NCI-H510A treated with DMSO at 0.1 percent for 48 hours (cell line): ENCODE results near the gene LGALS1.
A peak's percentile ranks its signal among the peaks of the same experiment; 100 is the strongest.

Experiments used
- DNase-seq: peaks from one replicate; lab custom pipeline; 2025; lab: John Stamatoyannopoulos, UW

The LGALS1 gene

DNA sequence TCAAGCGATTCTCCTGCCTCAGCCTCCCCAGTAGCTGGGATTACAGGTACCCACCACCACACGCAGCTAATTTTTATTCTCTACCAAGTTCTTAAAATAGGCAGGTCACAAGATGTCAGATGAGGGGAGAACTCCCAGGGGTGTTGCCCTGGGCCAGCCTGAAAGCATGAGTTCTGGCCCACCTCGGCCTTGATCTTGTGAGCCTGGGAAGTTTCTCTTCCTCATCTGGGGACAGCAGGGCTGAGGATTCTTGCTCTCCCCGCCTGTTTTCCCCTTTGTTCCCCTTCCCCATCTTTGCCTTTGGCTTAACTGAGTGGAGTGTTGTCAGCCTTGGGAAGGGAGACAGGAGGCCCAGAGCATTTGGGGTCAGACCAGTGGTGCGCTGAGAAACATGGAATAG is 13.4 kb upstream of the LGALS1 start:
- no peak for DNase-seq

DNA sequence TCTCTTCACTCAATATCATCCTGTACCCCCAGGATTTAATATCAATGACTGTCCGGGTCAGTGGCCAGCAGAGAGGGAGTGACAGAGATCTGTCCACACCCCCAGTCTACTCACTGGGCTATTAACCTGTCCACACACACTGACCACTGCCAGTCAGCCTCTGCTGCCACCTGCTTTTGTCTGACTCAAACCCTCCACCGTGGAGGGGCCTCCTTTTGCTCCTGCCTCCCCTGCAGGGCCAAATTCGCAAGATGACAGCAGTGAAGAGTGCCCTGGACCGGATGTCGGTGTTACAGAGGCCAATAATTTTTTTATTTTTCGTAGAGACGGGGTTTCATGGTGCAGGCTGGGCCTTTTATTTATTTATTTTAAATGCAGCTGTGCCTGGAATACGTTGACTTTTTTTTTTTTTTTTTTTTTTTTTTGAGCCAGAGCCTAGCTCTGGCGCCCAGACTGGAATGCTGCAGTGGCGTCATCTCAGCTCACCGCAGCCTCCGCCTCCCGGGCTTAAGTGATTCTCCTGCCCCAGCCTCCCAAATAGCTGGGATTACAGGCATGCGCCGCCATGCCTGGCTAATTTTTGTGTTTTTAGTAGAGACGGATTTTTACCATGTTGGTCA is 11.8 kb upstream of the LGALS1 start:
- no peak for DNase-seq

DNA sequence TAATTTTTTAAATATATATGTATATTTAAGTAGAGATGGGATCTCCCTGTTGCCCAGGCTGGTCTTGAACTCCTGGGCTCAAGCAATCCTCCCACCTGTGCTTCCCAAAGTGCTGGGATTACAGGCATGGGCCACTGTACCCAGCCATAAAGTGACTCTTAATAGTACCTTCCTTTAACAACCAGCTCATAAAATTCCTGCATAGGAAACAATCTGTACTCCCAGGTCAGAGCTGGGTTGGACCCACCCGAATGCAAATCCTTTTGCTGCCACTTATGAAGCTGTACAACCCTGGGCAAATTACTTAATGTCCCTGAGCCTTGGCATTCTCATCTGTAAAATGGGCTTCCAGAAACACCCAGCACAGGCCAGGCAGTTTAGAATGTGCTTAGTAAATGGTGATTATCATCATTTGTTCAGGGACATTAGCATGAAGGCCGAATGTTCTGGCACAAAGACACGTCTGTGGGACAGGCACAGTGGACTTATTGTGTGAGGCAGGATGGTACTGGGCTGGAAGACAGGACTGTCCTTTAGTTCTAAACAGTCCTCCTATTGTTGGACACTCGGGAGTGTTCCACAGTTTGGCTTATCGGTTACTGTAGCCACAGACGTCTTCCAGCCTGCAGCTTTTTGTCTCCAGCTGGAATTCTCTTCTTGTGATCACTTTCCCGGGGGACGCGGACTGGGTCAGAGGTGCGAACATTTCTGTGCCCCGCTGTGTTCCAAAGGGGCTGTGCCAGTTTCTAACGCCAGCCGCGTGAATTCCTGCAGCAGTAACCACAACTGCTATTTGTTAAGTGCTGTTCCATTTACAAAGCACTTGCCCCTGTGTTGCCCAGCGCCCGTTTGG is 11.0 kb upstream of the LGALS1 start:
- DNase-seq = no peak

DNA sequence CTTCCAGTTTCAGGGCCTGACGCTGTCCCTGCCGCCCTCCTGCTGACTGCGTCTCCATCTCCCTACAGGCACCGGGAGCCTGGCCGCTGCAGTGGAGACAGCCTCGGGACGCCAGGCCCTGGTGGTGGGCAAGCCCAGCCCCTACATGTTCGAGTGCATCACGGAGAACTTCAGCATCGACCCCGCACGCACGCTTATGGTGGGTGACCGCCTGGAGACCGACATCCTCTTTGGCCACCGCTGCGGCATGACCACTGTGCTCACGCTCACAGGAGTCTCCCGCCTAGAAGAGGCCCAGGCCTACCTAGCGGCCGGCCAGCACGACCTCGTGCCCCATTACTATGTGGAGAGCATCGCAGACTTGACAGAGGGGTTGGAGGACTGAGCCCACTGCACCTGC is 9.9 kb upstream of the LGALS1 start:
- DNase-seq = no peak

DNA sequence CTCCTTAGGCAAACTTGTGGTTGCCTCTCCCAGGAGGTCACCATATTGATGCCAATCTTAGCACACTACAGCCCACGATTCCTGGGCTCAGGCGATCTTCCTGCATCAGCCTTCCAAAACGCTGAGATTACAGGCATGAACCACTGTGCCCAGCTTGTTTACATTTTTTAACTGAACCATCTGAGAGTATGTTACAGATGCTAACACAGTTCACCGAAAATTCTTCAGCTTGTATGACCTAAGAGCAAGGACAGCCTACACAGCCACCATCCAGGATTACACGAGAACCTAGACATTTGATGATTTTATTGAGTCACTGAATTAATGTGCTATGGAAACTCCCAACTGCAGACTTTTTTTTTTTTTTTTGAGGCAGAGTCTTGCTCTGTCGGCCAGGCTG is 5.8 kb upstream of the LGALS1 start:
- DNase-seq = no peak

DNA sequence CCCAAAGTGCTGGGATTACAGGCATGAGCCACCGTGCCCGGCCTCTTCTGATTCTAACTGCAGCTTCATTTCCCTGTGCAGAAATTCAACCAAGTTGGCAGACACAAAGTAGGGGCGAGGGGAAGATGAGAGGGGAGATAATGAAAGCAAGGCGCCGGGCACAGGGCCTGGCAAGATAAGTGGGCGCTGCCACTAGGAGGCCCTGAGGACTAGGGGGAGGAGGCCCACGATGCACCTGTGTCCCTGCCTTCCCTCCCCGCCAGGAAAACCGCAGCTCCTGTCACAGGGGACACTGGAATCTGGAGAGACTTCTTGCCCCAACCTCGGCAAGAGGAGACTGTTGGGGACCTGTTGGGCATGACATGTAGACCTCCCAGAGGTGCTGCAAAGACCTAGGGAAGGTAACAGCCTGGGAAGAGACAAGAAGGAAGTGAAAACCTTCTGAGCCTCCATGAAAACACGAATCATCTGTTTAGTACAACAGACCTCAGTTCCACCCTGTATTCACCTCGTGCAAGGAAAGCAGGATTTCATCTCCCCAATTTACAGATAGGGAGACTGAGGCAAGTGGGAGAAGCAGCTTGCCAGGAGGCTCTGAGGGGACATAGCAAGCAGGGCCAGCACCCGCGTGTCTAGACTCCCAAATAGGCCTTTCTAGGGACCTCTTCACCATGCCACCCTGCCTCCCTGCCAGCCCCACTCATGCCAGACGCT is 3.1 kb upstream of the LGALS1 start:
- no peak for DNase-seq

DNA sequence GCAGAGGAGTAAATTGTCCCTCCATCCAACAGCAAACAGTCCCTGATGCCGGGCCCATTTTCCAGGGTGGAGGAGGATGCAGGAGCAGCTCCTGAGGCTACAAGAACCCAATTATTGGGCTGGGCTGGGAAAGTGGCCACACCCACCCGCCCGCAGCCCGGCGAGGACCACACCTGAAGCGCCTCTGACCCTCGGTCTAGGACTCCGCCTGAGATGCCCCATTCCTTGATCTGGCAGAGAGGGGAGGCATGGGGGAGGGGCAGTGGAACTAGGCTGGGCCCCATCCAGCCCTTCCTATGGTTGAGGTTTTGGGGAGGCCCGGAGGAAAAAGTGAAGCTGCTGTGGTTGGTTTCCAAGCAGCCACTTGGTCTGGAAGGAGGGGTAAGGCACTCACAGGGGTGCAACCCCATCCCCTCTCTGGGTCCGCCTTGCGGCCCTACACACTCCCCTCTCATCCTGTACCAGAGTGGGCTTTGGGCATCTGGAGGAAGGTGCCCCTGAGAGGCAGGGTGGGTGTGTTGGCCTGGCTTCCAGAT is 2.4 kb upstream of the LGALS1 start:
- DNase-seq = no peak

DNA sequence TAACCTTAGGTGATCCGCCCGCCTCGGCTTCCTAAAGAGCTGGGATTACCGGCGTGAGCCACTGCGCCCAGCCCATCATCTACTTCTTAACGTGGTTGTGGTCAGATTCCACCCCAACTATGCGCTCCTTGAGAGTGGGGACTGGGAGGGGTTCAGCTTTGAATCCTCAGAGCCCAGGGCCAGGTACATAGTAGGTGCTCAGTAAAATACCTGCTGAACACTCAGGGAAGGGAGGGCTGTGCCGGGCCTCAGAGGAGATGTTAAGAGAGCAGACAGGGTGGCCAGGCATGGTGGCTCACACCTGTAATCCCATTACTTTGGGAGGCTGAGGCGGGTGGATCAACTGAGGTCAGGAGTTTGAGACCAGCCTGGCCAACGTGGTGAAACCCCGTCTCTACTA is 1.2 kb upstream of the LGALS1 start:
- DNase-seq = no peak

DNA sequence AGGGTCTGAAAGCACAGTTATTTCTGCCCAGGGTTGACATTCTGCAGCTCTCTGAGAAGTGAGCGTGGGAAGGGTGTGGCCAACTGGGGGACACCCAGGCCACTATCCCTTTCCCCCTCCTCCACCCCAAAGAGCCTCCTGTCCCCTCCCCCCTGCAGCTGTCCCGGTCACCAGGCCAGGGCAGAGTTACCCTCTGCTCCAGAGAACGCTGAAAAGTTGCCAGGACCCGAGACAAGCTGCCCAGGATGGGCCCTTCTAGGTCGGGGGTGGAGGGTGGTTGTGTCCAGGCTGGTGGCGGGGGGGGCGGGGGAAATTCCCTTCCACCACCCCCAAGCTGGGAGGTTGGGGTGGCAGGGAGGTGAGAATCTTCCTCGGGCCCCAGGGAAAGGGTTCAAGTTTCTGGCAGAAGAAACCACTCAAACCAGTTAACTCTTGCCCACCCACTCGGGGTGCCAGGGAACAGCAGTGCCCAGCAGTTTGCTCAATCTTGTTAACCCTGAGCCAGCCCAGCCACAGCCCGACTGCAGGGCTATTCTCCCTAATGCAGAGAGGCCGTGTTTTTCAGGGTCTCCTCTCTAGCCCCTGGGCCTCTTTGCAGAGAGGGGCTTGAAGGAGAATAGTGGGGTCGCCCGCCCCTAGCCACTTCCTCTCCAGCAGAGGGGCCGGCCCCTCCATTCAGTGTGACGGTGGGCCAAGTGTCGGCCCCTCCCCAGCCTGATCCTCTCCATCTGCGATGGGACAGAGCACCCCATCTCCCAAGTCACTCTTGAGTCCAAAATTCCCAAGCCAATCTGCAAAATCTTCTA is 697 bp downstream of the LGALS1 start:
- no peak for DNase-seq

DNA sequence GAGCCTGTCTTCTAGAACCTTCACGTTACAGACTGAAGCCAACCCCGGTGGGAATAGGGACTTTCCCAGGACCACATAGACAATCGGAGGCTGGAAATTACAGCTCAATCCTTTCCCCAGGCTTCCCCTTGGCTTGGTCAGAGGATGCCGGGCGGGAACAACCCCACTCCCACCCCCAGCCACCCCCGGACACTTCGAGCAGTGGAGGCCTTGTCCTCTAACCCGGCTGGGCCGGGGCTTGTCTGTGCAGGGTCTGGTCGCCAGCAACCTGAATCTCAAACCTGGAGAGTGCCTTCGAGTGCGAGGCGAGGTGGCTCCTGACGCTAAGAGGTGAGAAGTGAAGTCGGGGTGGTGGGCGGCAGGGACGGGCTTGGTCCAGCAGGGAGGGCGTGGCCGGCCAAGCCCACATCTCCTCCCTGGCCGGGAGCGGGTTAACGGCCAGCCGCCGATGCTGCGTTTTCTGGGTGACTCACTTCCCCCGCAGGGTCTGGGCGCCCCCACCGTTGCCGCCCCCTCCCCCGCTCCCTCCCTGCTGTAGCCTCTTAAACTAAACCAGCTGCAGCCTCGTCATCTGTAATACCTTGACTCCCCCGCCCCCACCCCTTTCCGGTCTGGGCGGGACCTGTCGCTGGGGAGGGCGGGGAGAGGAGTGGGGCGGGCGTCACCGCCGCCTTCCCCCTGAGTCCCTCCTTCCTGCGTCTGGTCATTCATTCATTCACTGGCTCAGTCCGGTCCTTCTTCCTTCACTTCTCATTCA is 1.5 kb downstream of the LGALS1 start:
- DNase-seq = peak; percentile 48

DNA sequence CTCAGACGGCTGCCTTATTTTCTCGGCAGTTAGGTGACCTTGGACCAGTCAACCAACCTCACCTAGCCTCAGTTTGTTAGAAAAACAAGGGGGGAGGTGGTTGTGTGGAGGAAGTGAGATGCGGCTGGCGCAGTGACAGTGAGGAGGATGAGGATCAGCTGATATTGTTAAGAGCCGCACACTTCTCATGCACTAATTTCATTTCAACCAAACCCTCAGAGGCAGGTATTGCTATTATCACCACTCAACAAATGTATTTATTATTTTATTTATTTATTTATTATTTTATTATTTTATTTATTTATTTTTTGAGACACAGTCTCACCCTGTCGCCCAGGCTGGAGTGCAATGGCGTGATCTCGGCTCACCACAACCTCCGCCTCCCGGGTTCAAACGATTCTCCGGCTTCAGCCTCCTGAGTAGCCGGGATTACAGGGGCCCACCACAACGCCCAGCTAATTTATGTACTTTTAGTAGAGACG is 2.1 kb downstream of the LGALS1 start:
- DNase-seq = no peak

DNA sequence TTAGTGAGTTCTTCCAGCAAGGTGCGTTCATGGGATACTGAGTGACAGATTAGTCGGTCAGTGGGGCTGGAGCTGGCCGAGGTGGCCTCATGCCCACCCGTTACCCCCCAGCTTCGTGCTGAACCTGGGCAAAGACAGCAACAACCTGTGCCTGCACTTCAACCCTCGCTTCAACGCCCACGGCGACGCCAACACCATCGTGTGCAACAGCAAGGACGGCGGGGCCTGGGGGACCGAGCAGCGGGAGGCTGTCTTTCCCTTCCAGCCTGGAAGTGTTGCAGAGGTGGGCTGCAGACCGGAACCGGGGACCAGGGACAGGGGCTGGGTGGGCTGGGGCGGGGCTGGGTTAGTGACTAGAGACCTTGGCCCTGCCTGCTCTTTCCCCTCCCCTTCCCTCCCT is 2.9 kb downstream of the LGALS1 start:
- no peak for DNase-seq

DNA sequence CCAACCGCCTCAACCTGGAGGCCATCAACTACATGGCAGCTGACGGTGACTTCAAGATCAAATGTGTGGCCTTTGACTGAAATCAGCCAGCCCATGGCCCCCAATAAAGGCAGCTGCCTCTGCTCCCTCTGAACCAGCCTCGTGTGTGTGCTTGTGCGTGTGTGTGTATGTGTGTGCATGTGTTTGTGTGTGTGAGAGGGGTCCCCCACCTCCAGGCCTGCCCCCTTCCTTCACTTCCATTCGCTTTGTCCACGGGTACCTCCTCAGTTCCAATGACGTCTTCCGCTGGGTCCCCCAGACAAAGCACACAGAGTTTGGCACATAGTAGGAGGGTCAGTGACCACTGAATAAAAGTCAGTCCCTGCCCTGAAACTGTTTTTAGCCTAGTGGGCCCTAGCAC is 4.2 kb downstream of the LGALS1 start:
- no peak for DNase-seq

DNA sequence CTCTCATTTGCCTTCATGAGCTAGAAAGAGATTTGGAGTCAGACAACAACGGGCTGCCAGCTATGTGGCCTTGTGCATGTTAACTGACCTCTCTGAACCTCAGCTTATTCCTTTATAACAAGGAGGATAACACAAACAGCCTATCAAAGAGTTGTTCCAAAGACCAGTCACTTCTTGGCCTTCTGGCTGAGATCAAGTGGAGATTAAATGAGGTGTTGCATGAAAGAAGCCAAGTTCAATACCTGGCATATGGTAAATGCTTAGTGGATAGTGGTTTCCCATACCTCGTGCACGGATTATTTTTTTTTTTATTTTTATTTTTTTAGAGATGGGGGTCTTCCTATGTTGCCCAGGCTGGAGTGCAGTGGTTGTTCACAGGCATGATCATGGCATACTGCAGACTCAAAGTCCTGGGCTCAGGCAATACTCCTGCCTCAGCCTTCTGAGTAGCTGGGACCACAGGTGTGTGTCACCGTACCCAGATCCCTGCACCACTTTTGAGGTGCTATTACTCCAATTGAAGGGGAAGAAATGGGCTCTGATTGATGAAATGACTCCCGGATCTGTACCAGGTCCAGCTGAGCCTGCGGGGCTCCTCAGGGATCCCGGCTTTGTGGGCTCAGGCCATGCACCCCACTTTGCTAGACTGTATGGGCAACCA is 4.9 kb downstream of the LGALS1 start:
- no peak for DNase-seq

DNA sequence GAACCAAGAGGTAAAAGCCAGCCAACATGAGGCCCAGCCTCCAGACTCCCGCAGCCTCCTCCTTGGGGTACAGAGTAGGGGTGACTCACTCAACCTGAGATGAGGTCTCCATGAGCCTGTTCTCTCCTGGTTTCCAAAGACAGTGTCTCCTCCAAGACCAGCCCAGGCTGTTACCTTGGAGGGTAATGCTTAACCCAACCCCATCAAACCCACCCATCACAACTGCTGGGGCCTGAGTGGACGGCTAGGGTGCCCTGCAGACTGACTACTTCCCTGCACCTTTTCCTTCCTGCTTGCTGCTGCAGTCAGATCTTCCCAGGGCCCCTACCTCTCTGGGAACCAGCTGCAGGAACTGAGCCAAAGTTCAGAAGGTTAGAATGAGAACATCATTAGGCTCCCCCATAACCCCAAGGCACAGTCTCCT is 5.6 kb downstream of the LGALS1 start:
- no peak for DNase-seq

DNA sequence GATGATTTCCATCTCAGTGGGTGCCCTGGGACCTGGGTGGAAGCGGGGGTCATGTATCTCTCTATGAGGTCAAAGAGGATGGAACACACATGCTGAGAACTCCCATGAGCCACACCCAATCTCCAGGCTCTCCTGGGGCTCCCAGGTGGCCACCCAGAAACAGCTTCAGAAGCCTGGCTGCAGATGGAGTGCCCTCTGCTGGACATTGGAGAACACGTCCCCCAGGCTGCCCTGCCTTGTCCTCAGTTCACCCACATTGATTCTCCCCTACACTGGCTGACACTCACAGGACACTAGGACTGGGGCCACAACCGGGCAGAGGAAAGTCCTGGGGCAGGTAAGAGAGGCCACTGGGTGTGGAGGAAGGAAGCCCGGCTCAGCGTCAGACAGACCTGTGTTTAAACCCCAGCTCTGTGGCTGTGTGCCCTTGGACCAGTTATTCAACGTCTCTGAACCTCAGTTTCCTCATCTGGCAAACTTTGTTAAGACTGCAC is 6.2 kb downstream of the LGALS1 start:
- DNase-seq = peak; percentile 34

DNA sequence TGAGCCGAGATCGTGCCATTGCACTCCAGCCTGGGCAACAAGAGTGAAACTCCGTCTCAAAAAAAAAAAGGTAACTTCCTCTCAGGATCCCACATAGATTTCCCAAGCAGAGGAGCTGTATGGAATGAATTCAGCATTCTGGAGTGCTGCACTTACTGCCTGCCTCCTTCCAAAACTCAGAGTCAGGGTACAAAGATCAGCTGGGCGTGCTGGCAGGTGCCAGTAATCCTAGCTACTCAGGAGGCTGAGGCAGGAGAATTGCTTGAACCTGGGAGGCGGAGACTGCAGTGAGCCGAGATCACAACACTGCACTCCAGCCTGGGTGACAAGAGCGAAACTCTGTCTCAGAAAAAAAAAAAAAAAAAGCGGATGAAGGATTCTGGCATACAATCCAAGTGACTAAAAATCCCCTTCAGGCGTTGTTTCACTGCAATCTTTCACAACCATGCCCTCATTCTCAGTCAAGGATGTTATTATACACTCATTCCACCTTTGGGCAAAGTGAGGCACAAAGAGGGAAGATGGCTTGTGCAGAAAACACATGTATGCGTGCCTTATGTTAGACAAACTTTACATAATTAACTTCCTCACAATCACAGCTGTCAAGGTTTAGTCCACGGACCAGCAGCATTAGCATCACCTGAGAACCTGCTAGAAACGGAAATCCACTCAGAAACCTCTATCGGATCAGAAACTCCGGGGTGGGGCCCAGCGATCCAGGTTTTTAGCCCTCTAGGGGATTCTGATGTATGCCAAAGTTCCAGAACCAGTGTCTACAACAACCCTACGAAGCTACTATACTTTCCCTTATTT is 9.6 kb downstream of the LGALS1 start:
- DNase-seq = no peak

DNA sequence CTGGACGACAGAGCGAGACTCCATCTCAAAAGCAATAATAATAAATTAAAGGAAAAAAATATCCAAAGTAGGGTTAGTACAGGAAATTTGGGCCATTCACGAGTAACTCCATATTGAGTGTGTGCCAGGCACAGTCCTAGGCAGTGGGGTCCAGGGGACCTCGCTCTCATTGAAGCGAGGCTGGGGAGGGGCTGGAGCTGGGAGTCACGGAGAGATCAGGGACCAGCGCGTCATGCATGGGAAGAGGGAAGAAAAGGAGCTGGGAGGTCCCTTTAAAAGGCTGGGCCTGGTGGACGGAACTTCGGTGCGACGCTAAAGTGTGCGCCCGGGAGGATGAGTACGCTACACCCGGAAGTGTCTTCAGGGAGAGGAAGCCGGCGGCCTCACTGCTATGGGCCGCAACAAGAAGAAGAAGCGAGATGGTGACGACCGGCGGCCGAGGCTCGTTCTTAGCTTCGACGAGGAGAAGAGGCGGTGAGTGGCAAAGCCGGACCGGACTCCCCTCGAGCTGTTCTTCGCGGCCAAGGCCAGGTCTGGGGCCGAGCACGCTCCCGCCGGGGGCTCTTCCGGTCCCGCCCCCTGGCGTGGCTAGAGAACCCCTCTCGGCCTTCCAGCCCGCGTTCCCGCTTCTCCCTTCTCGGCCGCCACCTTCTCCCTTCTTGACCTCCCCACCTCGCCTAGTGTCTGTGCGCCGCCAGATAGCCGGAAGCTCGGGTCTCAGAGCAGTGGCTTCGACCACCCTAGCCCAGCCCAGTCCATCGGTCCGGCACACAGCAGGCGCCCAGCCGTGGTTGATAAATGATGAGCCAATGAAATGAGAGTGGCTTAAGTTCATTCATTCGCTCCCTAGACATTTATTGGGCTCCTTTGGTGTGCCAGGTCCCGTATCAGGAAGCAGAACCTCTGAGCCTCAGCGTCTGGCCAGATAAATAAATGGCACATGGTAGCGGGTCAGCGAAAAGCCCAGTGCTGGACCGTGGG is 10.9 kb downstream of the LGALS1 start, which contains the start of gene NOL12:
Gene NOL12, plus strand, starts transcription at position 342 of the 981 bp plus-strand sequence. Its CDS starts 50 bp downstream, at position 392.
- DNase-seq = peak; percentile 81
